Right lobe of liver (tissue), 4 donors: ENCODE data around the gene ZNF223.

ENCODE experiments used
- CTCF ChIP-seq, 4 donors: fragments of 200-600 bp in 3 of 4; fragments of 450-650 bp in 1 of 4; IDR thresholded peaks; one replicate each; pipeline versions ENCODE4 v1.5.1 to v1.8.0; 2016 to 2022; ENCODE audit warnings: antibody characterized with exemption in 4 of 4, mild to moderate bottlenecking in 2 of 4
- POLR2A ChIP-seq: fragments of 450-650 bp; IDR thresholded peaks from one replicate; pipeline ENCODE4 v1.6.1; 2017; ENCODE audit warnings: antibody characterized with exemption, mild to moderate bottlenecking
- donor health status: DM: no; HTN: no; CAD: no.
- donor health status: DM: no; HTN: no; CAD: no.
- donor health status: DM: no; HTN: yes; CAD: no.

GRCh38 chr19:44093931-44094765 is 42.3 kb downstream of the ZNF223 start, which contains the start of gene ZNF224:
- TF ChIP-seq CTCF (IDR thresholded peaks at IDR 0.05) (no peak), POLR2A (peak; percentile 22)
